GM12864 (cell line): Measurements from ENCODE around the gene ADGRA1.
"Not testable (repeated sequence)": the region's sequence is repeated elsewhere in the genome, so short reads cannot be mapped to it uniquely, and the experiment has no call there.

Source experiments
- DNase-seq: peaks from one replicate; pipeline ENCODE4 v3.0.0-alpha.2; 2011; ENCODE audit warnings: low read depth
- H3K4me3 ChIP-seq: 2 replicates; pipeline ENCODE4 v1.5.1; 2011; ENCODE audit warnings: mild to moderate bottlenecking, low read depth, low read length, control low read depth
- TF ChIP-seq, protein P1 (sequence below): IDR thresholded peaks from 2 replicates; pipeline ENCODE4 v1.5.1; 2011; ENCODE audit warnings: low read depth, mild to moderate bottlenecking, moderate library complexity, low read length, control low read depth, inconsistent platforms; ENCODE audit errors: missing control alignments

Gene ADGRA1

DNA sequence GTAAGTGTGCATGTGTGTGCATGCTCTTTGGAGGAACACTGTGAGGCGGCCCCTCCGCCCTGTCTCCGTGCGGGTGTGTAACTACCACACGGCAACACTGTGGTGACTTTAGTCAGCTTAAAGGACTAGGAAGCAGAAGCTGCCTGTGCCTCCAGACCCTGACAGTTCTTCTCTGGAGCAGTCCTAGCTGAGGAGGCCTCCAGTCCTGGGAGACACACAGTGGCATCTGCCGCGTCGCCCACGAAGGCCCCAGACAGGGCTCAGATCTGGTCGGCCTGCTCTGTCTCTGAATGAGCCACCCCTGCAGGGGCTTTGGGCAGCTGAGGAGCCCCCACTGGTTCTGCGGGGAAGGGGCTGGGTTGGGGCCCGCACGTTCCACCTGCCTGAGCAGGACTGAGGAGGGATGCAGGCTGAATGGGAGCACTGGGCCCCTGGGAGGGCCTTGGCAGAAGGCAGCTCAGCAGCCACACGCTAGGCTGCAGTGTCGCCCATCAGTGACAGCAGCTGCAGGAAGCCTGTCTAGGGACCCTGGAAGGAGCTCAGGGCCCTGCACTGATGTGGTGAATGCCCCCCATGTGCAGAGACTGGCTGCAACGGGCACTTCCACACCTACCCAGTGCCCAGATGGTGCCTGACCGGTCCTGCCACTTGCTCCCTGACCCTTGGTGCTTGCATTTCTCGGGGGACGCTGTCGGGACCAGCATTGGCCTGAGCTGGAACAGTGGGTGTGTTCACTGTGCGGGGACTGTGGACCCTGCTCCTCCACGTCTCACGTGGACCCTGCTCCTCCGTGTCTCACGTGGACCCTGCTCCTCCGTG lies 45.0 kb downstream of the ADGRA1 start:
- no peak overlapping the region for H3K4me3 ChIP-seq
- no peak for DNase-seq
- TF ChIP-seq, protein P1, sequence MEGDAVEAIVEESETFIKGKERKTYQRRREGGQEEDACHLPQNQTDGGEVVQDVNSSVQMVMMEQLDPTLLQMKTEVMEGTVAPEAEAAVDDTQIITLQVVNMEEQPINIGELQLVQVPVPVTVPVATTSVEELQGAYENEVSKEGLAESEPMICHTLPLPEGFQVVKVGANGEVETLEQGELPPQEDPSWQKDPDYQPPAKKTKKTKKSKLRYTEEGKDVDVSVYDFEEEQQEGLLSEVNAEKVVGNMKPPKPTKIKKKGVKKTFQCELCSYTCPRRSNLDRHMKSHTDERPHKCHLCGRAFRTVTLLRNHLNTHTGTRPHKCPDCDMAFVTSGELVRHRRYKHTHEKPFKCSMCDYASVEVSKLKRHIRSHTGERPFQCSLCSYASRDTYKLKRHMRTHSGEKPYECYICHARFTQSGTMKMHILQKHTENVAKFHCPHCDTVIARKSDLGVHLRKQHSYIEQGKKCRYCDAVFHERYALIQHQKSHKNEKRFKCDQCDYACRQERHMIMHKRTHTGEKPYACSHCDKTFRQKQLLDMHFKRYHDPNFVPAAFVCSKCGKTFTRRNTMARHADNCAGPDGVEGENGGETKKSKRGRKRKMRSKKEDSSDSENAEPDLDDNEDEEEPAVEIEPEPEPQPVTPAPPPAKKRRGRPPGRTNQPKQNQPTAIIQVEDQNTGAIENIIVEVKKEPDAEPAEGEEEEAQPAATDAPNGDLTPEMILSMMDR = no peak

DNA sequence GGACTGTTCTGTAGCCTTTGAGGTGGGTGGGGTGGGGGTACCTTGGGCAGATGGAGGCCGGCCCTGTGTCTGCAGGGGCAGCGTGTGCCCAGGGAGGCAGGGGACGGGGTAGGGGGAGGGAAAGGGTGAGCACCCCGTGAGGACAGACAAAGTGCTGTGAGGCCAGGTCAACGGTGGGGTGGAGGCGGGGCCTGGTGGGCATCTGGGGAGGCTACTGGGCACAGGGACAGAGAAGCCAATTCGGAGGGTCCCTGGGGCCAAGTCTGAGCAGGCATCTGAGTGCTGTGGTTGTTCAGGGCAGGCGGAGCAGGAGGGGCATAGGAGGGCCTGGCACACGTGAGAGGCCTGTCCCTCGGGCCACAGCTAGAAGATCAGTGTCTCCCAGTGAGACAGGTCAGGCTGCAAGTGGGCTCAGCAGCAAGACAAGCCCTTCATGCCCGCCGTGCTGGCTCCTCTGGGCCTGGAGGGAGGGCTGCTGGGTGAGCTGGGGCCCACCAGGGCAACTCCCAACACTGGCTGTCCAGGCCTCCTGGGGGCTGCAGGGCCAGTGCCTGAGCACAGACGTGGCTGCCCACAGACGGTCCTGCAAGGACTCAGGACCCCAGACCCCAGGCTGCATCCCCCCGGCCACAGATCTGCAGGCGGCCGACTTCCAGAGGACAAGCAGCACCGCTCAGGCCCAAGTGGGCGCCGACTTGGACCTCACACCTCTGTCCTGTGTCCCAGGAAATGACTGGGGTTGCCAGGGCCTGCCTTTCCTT lies 45.9 kb downstream of the ADGRA1 start:
- TF ChIP-seq, protein P1 = no peak
- no peak overlapping the region for H3K4me3 ChIP-seq
- no peak for DNase-seq

DNA sequence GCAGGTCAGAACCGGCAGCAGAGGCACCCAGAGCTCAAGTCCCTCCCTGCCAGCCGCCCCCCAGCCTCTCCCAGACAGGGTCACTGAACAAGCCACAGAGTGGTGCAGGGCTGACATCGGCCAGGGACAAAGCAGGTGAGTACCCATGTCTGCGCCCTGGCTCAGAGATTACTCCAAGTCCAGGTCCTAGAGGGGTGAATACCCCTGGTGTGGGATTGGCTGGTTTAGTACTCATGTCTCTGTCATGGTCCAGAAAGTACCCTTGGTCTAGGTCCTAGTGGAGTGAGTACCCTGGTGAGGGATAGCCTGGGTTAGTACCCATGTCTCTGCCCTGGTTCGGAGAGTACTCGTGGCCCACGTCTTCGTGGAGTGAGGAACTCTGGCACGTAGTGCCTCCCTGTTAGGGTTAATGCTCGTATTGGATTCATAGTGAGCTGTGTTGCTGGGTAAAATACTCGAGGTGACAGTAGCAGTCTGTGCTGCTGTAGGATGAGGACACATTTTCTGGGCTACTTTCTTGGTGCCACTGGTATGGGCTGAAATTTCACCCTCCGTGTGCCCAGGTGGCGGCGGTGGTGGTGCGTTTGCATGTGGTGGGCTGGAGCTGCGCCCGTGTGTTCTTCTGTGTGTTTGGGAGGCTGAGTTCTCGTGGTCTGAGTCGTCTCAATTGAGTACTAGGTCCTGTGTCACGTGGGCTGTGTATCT lies 46.8 kb downstream of the ADGRA1 start:
- no peak overlapping the region for H3K4me3 ChIP-seq
- TF ChIP-seq, protein P1 = no peak
- no peak for DNase-seq

GRCh38 chr10:133135116-133135465 lies 47.4 kb downstream of the ADGRA1 start:
- DNase-seq = no peak
- TF ChIP-seq, protein P1 = no peak
- no peak overlapping the region for H3K4me3 ChIP-seq

DNA sequence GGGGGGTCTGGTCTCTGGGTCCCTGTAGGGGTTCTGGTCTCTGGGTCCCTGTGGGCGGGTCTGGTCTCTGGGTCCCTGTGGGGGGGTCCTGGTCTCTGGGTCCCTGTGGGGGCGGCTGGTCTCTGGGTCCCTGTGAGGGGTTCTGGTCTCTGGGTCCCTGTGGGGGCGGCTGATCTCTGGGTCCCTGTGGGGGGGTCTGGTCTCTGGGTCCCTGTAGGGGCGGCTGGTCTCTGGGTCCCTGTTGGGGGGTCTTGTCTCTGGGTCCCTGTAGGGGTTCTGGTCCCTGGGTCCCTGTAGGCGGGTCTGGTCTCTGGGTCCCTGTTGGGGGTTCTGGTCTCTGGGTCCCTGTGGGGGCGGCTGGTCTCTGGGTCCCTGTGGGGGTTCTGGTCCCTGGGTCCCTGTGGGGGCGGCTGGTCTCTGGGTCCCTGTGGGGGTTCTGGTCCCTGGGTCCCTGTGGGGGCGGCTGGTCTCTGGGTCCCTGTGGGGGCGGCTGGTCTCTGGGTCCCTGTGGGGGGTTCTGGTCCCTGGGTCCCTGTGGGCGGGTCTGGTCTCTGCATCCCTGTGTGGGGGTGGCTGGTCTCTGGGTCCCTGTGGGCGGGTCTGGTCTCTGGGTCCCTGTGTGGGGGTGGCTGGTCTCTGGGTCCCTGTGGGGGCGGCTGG lies 49.9 kb downstream of the ADGRA1 start:
- not testable (repeated sequence) for H3K4me3 ChIP-seq, DNase-seq

GRCh38 chr10:133139551-133140065 lies 51.9 kb downstream of the ADGRA1 start:
- DNase-seq = no peak
- no peak overlapping the region for H3K4me3 ChIP-seq
- TF ChIP-seq, protein P1 = no peak
